ENCODE results near the gene OR10A6.

Gene OR10A6

GRCh38 chr11:7931168-7931567 lies at the start of gene OR10A6:
TSS of gene OR10A6 (minus strand) at chr11:7931268. CDS start at chr11:7928662, 2,606 bp downstream.
- no peak for DNase-seq (ENCODE audit: low spot score)

GRCh38 chr11:7977232-7977917 lies 46.3 kb upstream of the OR10A6 start:
- no peak for DNase-seq (ENCODE audit: low spot score)

DNA sequence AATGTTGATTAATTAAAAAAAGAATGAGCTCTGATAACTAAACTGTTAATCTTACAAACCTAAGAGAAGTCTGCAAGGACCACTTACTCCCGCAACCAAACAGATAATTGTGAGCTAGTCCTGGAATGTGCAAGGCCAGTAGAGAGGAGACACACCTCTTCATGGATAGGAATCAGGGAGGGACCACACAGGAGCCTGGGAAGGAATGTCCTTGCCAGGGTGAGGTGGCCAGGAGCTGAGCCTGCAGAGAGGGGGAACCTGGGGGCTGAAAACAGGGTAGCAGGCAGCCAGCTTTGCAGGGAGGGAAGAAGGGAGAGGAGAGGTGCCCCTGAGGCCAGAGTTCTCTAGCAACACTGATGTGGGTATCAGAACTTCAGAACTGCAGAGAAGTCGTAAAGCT lies 43.6 kb upstream of the OR10A6 start:
- no peak for DNase-seq (ENCODE audit: low spot score)

- DNase-seq (ENCODE audit: low spot score): no peak
Measured at GRCh38 chr11:7973011-7973410, 41.9 kb upstream of the OR10A6 start.

DNA sequence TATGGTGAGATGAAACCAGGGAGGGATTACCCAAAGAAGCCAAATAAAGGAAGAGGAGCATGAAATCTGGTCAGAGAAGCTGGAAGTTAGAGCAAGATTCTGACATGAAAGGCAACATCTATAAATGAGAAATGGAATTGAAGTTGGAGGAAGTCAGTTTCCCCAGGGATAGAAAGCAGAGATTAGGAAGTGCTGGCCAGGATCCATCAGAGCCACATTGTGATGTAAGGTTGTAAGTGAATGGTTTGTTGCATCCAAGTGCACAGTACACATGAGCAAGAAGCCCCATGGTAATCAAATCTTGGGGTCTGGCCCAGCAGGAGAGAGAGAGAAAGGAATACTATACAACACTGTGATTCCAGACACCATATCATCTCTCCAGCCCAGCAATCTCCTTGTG lies 40.8 kb upstream of the OR10A6 start:
- DNase-seq (ENCODE audit: low spot score): no peak

GRCh38 chr11:7969756-7970646 lies 38.9 kb upstream of the OR10A6 start:
- DNase-seq (ENCODE audit: low spot score): no peak

GRCh38 chr11:7968686-7969085 lies 37.6 kb upstream of the OR10A6 start:
- no peak for DNase-seq (ENCODE audit: low spot score)

DNA sequence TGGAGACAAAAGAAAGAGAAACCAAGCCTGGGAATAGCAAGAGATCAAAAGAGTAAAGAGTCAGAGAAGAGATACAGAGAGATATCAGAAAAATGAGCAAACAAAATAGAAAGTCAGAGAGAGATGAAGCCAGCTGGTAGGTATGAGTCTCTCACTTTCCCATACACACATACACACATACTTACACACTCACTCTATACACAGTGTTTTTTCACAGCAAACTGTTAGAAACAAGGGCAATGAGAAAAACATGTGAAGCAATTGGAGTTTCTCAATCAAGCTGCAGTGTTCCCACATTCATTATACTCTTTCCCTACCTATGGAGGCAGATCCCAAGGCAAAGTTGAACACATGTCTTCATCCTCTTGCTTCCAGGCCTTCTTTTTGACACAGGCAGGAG lies 36.8 kb upstream of the OR10A6 start:
- DNase-seq (ENCODE audit: low spot score): no peak

DNA sequence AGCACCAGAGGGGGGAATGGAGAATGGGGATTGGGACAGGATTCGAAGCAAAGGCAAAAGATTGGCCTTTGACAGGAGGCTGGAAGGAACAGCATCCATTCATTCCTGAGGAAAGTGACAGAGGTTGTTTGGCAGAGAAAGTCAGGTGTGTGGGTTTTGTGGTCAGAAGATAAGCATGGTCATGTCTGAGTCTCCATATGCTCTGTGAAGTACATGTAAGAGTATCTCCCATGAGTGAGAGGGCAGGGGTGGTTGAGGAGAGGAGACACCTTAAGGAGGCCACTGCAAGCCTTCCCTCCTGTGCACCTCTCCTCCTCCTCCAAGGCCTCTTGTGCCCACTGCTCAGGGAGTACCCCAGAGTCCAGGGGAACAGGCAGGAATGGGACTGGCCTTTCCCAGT lies 36.0 kb upstream of the OR10A6 start:
- no peak for DNase-seq (ENCODE audit: low spot score)

GRCh38 chr11:7965386-7965785 lies 34.3 kb upstream of the OR10A6 start, which contains the start of gene NLRP10:
TSS of gene NLRP10 (minus strand) at chr11:7965447. CDS start at chr11:7963495, 1,952 bp downstream.
- no peak for DNase-seq (ENCODE audit: low spot score)

GRCh38 chr11:7964873-7965272 lies 33.8 kb upstream of the OR10A6 start:
- DNase-seq (ENCODE audit: low spot score): no peak

DNA sequence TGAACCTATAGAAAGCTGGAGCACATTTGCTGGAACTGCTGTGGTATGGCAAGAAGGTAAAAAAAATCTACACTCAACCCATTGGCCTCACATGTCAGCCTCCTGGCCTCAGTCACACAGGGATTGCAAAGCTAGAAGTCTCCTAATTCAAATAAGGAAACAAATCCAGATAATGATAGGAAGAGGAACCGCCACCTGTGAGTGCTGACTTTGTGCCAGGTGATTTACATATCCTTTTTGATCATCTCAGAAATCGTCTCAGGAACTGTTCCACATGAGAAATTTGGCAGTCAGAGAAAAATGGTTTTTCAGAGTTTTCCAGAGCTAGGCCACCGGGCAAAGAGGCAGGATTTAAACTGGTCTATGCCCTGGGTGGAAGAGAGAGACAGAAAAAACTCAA lies 33.2 kb upstream of the OR10A6 start:
- no peak for DNase-seq (ENCODE audit: low spot score)

- DNase-seq (ENCODE audit: low spot score): no peak
Measured at GRCh38 chr11:7955191-7955590, 24.1 kb upstream of the OR10A6 start.

DNA sequence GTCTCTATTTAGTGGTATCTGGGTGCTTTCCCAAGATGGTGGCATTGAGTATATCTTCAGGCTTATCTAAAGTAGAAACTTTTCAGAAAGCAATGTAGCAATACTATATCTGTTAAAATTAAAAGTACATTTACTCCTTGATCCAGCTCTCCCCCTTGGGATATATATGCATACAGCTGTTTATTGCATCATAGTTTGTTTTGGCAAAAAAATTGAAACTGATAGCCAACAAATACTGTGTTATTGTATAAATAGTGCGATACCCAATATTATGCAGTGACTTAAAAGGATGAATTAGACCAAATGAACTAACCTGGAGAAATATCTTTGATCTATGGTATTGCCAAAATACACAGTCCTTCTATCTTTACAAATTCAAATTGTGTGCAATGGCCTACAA lies 18.9 kb upstream of the OR10A6 start:
- DNase-seq (ENCODE audit: low spot score): no peak

GRCh38 chr11:7944123-7944522 lies 13.1 kb upstream of the OR10A6 start:
- no peak for DNase-seq (ENCODE audit: low spot score)

DNA sequence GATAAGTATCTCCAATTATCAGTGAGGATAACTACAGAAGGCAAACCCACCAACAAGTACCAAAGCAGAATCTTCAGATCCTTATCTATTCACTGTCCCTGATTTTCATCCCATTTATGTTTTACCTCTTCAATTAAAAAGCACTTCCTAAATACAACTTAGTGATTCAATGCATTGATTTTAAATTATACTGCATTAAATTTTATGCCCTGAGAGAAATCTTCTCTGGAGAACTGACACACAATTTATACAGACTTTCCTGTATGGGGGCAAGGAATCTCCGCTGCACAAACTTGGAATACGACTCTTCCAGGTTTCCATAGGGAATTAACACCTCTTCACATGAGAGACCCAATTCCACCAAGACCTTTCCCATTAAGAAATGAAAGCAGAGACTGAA lies 10.5 kb upstream of the OR10A6 start, which contains the start of gene OR10A3:
OR10A3 (minus strand) TSS at position 101 of the 400 bp plus-strand sequence. CDS start 2,188 bp downstream, outside the sequence.
- no peak for DNase-seq (ENCODE audit: low spot score)

DNA sequence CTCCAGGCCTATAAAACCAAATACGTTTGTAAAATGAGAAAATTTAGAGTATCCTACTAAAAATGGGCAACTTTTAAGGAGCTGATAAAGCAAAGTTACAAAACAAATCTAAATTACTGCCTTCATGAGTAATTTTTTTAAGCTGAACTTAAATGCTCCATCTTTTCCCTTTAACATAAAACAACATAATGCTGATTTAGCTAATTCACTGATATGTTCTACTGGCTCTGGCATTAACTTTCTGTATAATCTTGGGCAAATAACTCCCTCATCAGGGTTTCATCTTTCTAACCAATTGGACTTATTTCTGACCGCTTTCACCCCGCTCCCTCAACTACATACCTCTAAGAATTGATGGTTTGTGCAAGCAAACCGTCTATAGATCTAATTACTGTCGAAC lies 10.1 kb upstream of the OR10A6 start:
- no peak for DNase-seq (ENCODE audit: low spot score)

GRCh38 chr11:7936615-7937014 lies 5.5 kb upstream of the OR10A6 start:
- DNase-seq (ENCODE audit: low spot score): no peak

- DNase-seq (ENCODE audit: low spot score): peak; percentile 28
Measured at GRCh38 chr11:7927635-7928034, 3.4 kb downstream of the OR10A6 start.

- DNase-seq (ENCODE audit: low spot score): no peak
Measured at GRCh38 chr11:7924536-7924935, 6.5 kb downstream of the OR10A6 start.

DNA sequence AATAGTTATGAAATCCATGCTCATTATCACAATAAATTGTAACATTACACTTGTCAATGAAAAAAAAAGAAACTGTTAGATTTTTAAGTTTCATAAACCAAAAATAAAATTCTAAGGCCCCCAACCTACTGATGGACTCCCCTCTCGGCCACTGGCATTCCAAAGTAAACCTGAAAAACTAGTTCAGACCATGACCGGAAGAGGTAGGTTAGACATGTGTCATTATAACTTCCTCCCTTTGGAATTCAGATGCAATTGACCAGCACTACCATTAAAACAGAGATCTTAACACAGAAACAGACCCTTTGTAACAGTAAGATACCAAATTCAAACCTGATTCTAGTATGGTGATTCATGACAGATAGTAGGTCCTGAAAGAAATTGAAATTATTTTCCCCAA lies 12.9 kb downstream of the OR10A6 start:
- DNase-seq (ENCODE audit: low spot score): no peak

- DNase-seq (ENCODE audit: low spot score): no peak
Measured at GRCh38 chr11:7911011-7911410, 20.1 kb downstream of the OR10A6 start.

DNA sequence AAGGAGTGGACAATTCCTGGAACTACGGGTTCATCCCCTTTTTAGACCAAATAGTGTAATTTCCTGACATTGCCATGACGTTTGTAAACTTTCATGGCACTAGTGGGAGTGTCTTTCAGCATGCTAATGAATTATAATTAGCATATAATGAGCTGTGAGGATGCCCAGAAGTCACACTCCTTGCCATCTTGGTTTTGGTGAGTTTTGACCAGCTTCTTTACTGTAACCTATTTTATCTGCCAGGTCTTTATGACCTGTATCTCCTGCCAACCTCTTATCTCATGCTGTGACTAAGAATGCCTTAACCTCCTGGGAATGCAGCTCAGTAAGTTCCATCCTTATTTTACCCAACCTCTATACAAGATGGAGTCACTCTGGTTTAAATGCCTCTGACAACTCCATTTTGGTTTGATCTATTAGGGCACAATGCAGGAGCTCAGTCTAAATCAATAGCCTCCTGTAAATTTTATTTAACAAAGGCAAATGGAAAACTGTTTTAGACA lies 20.7 kb downstream of the OR10A6 start:
- DNase-seq (ENCODE audit: low spot score): no peak

All from activated CD4-positive, alpha-beta T cell treated with anti-CD3 and anti-CD28 coated beads, Interleukin-2, Interleukin-4, amounts not matched to agents 100 ng/mL and 50 ng/mL, durations not matched to agents 16 hours and 8 hours (primary cell).